ENCODE measurements around the gene LAGE3.

LAGE3 gene, protein sequence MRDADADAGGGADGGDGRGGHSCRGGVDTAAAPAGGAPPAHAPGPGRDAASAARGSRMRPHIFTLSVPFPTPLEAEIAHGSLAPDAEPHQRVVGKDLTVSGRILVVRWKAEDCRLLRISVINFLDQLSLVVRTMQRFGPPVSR

DNA sequence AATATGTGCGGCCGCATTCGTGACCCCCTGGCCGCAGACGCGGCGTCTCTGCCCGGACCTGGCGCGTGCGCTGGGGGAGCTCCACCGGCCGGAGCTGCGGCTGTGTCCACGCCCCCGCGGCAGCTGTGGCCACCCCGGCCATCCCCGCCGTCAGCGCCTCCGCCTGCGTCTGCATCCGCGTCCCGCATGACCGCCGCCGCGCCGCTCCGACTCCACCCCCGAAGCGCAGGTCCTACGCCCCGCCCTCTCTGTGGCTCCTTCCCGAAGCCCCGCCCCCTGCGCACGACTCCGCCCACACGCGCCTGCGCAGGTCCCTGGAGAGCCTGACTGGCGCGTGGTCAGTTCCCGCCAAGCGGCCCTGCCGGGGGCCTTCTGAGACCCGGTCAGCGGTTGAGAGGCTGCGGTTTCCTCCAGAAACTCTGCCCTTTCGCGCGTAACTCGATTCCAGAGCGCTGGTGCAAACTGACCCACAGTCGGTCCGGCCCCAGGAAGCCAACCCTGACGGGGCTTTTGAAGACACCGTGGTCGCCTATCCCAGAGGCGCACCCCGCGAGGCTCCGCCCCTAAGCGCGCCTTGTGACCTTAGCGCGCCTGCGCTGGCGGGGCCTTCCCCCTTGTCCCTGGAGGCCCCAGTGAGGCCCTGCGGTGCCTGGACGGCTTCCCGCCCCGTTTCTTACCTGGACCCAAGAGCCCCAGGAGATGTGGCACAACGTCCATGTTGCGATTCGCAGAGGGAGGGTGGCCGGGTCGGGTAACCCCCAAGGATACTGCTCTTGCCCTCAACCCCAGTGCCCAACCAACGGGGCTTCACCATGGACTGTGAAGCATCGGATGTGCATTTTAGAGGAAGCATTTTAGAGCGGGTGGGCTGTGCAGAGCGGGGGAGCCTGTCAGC, at the start of gene LAGE3:
Gene LAGE3, minus strand, starts transcription at position 554 of the 895 bp plus-strand sequence. Its CDS starts 366 bp downstream, at position 188.
- peak; percentile 89 for DNase-seq

DNA sequence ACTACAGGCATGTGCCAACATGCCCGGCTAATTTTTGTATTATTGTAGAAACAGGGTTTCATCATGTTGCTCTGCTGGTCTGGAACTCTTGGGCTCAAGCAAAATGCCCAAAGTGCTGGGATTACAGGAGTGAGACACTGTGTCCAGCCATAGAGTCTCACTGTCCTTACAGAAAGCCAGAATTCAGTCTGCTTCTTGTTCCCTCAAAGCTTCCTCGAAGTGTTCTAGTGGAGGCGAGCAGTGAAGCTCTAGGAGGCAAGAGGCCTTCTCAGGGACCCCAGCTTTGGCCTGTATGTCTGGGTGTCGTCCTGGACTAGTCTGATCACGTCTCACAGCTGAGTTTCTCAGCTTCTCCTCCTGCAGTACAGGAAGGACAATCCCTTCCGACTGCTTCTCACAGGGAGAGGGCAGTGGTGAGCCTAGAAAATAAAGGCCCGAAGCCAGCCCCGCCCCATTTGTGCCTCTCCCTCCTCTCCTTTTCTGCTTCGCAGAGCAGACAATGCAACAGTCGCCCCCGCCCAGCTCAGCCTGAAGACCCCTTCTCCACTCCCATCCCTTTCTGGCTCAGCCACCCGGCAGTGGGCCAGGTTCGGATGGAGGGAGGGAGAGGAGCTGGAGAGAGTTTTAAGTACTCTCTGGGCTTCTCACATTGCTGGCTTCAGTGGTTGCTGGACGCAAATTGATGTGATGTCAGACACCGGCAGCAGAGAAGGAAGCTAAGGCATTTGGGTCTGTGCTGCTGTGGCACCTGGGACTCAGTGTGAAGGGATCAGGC, 48.0 kb upstream of the LAGE3 start:
- DNase-seq: peak; percentile 61

DNA sequence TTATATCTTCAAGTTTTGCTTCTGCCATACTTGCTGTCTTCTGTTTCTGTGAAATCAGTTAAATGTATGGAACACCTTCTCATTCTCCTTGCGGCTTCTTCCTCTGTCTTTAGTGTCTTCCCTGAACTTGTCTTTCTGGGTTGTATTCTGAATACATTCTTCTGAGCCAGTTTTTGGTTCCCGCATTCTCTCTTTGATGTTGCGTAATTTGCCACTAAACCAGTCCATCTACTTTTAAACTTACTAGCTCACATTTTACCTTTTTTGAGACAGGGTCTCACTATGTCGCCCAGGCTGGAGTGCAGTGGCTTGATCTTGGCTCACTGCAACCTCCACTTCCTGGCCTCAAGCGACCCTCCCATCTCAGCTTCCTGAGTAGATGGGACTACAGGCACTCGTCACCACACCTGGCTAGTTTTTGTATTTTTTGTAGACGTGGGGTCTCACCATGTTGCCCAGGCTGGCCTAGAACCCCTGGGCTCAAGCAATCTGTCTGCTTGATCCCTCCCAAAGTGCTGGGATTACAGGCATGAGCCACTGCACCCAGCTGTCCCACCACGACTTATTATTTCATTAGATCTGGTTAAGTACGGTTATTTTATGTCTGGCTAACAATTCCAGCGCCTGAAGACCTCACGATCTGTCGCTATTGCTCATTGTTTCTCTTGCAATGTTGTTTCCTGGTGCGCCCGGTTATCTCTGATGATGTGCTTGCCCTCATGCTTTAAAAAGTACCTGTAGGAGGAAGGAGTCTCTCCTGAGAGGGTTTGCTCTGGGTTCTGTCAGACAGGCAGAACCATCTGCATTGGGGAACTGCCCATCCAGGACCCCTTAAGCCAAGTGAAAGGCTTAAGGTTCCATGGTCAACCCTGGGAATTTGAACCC, 46.8 kb upstream of the LAGE3 start:
- DNase-seq: no peak

DNA sequence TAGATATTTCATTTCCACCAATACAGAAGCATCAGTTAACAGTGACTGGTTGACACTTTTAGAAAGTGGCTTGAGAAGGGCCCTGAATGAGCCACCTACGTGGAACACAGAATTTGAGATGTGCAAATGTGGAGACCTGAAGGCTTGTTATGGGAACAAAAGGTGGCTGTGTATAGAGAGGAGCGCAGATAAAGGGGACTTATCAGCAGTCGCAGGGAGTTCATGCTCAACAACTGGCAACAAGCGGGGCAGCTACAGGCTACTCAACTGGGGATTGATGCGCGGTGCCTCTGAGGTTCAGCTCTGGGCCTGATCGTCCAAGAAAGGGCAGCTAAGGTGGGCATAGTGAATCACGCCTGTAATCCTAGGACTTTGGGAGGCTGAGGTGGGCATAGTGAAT, 40.3 kb upstream of the LAGE3 start:
- DNase-seq: no peak

DNA sequence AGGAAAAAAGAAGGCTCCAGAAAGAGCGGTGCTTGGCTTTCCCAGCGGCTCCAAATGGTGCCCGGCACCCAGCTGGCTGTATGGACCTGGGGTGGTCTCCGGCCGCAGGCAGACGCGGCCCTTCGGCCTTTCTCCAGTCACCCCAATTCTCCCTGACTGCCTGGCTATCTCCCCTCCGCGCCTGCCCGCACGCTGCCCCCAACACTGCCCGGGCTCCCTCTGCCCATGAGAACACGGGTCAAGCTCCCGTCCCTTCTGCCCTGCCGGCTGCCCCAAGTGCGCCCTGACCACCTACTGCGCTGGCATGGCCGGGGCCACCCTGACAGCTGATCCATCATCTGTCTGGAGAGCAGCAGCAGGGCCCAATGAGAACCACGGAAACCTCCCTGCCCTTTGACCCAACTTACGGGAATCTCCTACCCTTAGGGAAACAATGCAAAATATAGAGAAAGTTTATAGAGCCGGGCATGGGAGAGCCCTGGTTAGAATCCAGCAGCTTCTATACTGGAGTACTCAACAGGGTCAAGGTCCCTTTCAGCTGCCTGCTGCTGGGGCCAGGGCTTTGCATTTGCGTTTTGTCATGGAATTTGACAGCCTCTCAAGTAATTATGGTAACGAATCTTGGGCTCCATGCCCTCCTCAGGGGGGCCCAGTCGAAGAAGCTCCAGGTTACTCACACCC, 38.2 kb upstream of the LAGE3 start:
- no peak for DNase-seq

DNA sequence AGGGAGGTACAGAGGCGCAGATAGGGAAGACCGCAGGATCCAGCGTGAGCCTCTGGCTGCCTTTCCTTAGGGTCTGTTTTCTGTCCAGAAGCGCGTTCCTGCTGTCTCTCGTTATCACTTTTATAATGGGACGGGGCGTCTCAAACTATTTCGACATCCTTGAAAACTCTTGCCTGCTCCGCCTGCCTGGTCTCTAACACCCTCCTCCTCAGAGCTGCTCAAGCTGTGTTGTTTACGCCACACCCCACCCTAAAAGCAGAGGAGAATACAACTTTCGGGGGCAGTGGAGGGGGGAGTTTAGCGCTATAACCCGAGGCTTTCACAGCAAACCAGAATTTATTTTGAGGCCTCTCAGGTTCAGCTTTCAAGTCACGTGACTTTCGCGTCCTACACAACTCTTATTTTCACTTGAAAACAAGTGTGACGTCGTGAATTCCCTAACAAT, 37.6 kb upstream of the LAGE3 start:
- DNase-seq: peak; percentile 6

DNA sequence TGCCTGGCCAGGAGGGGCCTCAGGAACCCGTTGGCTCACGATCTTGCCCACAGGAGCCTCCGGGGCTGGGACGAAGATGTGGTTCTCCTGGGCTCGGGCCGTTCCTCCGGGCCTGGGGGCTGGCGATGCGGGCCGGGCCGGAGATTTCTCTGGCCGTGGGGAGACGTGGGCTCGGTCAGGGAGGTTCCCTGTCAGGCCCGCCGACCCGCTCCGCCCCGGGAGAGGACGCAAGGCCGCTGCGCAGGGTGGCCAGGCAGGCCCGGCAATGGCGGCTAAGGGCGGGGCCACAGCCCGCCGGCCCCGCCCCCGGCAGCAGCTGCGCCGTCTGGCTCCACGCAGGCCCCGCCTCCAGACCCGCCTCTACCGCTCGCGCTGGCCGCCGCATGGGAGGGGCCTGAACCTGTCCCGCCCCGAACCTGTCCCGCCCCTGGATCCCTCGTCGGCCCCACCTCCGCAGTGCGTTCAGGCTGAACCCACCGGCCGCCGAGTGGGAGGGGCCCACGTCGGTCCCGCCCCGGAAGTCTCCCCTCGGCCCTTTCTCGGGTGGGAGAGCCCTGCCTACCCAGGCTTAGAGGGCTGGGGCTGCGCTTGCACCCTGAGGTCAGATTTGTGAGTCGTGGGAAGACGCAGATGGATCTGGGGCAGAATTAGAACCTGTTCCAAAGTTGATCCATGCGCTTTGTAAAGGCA, 37.0 kb upstream of the LAGE3 start, which contains the start of gene FAM3A:
Gene FAM3A, minus strand, starts transcription at position 267 of the 690 bp plus-strand sequence. CDS start 460 bp downstream, outside the sequence.
- DNase-seq: peak; percentile 89

DNA sequence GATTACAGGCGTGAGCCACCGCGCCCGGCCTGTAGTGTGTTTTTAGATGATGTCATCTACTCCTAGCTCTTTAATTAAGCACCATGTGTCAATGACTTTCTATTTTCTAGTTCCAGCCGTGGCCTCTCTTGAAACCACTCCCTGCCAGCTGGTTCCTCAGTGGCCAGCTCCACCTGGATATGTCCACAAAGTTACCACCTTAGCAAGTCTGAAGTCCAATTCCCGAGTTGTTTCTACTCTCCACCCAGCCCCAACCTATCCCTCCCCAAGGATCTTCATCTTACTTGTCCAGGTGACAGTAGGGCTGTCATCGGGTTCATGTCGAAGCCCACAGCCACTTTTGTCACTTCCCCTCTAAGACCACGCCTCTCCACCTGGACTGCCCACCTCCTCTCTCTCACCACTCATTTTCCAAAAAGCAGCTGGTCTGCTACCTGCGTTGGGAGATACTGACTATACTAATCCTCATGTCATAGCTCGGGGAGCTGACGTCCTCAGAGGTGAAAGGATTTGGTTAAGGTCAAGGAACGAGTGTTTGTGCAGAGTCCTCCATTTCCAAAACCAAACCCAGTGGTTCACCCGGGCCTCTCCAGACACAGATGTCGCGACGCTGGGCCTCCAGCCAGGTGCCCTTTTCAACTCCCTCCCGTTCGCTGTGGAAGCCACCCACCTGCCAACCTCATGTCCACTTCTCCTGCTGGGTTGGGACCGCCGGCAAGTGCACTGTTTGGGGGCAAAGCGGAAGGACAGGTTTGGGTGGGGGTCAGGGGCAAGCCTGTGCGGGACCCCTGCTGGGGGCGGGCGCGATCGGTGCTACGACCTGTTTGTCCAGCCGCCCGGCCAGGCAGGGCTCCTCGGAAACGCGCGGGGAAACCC, 36.2 kb upstream of the LAGE3 start:
- no peak for DNase-seq

DNA sequence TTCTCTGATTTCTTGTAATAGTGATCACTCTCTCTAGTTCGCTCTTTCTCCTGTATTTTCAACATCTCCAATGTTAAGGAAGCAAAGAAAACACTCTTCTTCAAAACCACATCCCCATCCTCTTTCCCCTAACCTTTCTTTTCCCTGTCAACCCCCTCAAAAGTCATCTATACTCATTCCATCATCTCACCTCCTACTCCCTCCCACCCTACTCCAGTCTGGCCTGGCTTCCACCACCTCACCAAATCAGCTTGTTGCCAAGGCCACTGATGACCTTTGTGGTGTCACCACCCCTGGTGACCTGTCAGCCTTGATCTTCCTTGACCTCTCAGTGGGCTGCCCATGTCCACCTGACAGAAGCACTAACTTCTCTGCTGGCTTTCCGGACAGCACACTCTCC, 34.6 kb upstream of the LAGE3 start:
- no peak for DNase-seq

DNA sequence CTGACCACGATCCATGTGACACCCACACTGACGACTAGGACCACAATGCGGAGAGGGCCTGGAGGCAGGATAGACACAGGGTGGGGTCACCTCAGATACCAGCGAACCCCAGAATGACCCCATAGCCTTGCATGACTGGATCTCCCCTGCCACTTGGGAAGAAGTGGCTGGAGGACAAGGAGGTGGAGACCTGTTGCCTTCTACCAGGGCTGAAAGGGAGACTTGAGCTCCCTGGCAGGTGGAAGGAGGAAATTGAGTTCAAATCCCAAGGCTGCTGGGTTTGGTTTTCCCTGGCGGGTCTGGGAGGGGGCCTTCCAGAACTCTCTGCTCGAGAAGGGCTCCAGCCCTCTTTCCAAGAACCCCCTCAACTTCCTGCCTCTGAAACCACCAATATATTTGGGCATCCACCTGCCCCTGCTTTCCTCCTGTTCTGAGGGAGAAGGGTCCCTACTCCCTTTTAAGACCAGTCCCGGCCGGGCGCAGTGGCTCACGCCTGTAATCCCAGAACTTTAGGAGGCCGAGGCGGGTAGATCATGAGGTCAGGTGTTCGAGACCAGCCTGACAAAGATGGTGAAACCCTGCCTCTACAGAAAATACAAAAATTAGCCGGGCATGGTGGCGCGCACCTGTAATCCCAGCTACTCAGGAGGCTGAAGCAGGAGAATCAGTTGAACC, 33.9 kb upstream of the LAGE3 start:
- DNase-seq: no peak

DNA sequence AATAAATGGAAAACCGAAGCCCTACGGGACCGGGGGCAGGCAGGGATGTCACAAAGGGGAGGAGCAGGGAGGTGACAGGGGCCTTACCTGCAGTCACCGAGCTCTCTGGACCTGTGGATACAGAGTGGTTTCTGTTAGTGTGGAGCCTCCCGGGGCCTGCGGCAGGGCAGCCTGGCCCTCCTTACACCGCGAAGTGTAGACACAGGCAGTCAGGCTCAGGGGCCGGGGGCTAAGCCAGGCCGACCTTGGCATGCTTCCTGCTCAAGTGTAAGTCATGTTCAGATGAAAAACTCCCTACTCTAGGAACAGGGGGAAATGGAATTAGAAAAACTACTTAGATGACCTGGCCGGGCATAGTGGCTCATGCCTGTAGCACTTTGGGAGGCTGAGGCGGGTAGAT, 32.7 kb upstream of the LAGE3 start:
- DNase-seq: no peak

DNA sequence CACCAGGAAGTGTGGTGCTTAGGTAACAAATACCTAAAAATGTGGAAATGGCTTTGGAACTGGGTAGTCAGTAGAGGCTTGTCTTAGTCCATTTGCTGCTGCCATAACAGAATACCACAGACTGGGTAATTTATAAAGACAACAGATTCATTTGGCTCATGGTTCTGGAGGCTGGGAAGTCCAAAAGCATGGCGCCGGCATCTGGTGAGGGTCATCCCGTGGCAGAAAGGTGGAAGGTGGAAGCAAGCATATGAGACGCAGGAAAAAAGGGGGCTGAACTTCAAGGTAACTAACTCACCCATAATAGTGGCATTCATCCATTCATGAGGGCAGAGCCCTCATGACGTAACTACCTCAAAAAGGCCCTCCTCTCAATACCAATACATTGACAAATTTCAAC, 30.4 kb upstream of the LAGE3 start:
- no peak for DNase-seq

DNA sequence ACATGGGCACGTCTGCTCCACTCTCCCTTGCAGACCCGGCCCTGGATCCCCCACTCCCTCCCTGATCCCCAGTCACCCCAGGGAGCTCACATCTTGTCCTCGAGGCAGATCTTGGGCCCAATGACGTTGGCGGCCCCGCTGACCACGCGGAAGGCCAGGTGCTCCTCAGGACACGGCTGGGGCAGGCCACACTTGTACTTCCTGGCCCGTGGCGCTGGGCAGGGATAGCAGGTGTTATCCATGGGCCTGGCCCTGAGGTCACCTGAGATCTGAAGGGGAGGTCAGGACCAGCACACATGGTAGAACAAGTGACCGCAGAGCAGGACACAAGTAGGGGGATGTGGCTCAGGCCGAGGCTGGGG, 29.3 kb upstream of the LAGE3 start:
- DNase-seq: no peak

DNA sequence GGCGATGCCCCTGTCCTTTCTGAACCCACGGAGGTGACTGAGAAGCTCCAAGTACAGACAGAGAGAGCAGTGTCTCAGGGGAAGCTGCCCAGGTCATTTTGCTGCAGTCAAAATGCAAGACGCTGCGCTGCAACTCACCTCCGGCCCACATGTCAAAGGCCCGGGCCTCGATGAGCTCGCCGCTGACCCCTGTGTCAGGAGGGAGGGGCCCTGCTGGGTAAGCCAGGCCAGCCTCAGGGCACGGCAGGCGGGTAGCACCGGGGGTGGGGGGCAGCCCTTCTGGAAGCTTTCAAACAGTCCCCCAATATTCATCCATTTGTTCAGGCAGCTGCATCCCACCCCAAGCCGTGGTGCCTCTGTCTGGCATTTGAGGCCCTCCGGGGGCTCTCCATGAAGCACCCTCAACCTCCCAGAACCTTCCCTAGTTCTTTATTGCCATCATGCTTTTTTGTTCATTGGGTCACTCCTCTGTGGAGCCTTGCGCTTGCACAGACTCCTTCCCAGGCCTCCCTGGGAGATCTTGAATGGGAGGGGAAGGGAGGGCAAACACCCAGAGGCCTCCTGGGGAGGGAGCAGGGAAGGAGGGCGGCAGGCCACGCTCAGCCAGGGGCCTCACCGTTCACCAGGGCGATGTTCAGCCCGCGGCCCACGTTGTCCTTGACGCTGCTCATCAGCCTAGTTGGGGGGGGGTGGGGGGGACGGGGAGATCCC, 28.7 kb upstream of the LAGE3 start:
- no peak for DNase-seq

DNA sequence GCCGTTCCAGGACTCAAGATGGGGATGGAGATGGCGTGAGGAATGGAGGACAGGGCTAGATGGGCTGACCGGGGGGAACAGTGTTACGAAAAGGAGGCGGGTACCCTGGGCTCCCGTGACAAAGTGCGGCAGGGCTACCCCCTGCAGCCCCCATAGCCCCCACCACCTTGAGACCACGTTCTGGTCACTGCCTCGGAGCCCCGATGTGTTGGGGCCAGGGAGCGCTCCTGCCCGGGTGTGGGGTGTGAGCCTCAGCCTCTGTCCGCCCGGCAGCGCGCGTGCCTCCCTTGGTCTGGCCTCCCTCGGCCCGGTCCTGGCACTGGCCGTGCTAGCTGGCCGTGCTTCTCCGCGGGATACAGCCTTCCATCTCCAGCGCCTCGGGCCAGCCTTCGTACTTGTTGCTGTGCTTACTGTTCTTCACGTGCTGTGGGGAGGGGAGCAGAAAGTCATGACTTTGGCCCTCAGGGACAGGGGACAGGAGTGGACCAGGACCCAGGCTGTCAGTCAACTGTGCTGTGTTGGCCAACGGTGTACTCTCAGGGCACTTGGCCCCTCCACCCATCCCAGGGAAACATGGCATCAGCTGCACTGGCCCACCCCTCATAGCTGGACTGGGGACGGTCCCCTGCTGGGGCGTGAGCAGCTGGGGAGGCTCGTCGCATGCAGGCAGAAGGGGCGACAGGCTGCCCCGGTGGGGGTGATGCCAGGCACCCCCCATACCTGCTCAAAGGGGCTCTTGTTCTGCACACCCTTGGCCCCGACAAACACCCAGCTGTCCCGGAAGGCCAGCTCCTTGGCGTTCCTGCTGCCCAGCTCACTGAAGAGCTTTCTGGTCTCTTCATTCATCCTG, 27.6 kb upstream of the LAGE3 start:
- DNase-seq: no peak

DNA sequence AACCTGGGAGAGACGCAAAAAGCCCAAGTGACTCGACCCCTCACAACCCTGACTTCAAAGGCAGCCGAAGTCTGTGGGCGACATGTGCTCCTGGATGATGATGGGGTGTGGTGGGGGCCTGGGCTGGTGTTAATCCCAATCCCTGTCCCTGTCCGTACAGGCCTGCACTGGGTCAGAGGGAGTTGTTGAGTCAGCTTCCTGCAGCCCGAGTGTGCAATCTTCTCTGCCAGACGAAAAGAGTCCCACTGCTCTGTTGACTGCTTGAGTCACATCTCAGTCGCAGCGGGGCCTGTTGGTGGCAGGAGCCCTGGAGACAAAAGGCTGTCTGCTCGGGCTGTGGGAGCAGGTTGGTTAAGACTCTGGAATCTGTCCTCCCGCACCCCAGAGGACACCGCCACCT, 26.7 kb upstream of the LAGE3 start:
- DNase-seq: no peak

DNA sequence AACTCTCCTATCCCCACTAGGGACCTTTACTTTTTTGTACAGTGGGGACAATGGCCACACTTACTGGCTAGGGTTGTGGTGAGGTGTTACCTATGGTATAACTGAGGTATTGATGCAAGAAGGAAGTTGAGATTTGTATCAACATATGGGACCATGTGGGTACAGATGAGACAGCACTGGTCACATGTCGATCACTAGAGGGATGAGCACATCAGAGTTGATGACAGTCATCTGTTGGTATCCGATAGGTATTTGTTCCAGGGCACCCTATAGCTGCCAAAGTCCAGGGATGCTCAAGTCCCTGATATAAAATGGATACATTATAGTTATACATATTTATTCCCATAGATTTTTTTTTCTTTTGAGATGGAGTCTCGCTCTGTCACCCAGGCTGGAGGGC, 23.9 kb upstream of the LAGE3 start:
- DNase-seq: no peak

DNA sequence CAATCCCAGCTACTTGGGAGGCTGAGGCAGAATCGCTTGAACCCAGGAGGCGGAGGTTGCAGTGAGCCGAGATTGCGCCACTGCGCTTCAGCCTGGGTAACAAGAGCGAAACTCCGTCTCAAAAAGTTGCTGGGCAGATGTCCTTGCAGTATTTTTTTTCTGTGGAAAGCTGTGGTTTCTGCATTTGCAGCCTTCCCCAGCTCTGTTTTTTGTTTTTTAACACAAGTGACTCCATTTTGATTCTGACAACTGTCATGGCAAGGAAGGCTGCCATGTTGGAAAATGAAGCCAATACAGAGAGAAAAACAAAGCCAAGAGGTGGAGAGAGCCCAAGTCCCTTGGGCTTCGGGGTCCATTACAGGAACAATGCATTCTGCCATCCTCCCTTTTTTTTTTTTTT, 23.0 kb upstream of the LAGE3 start:
- DNase-seq: no peak
